NCI-H748 treated with DMSO at 0.1 percent for 48 hours (cell line): ENCODE results near the gene SPDYC.
"Not testable (repeated sequence)": the region's sequence is repeated elsewhere in the genome, so short reads cannot be mapped to it uniquely, and the experiment has no call there.

Experiments used
- DNase-seq: peaks from one replicate; lab custom pipeline; 2025; lab: John Stamatoyannopoulos, UW

The SPDYC gene

DNA sequence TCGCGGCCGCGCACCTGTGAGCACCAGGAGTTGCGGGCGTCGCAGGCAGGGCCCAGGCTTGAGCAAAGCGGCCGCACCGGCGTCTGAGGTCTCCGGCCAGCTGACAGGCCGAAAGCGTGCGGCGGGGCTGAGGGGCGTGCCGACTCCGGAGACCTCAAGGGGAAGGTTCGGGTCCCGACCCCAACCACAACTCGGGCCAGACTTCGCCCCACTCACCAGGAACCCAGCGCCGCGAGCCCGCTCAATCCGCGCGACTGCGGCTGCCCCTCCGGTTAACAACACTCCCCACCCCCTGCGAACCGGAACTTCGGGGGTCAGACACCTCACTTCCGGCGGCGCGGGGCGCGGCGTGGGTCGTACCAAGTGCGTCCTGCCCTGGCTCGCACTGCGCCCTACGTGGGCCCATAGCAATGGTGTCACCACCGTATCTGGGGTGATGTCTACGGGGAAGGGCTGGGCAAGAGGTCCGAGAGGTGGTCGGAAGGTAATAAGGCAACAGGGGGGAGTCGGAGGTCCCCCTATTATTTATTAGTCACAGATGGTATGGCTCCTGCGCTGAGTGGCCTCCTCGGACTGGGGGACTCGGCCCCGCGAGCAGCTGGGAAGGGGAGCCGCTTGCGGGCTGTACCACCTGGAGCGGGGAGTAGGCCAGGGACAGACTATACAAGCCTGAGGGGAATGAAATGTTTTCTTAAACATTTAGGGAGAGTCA, 35.6 kb upstream of the SPDYC start, which contains the start of gene SYVN1:
SYVN1 (minus strand) TSS at position 280 of the 712 bp plus-strand sequence. CDS start 918 bp downstream, outside the sequence.
- peak; percentile 92 for DNase-seq

DNA sequence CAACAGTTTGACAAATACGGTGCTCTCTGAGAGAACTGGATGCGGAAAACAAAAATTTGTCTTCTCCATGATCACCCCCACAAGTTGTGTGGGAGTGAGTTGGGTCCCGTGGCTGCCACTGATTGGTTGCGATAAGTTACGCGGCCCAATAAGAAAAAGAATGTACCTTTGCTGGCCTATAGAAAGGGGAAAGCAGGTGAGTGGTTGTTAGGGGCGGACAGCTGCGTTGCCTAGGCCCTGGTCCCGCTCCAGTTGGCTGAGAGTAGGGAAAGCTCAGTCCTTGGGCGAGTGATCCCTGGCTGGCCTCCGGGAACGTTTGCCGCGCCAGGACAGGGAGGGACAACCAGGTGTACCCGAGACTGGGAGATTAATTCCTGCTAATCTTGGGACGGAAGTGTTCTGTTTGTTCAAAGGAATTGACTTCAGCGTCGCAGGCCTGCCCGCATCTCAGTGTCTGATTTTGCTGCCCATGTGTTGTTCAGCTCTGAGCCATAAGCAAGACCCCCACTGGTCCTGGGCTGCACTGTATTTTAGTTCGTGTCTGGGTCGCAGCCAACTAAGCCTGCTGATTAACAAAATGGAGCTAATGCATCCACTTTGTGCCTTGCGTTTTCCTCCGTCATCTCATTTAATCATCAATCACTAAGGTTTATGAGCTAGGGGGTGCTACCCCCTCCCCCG, 34.9 kb upstream of the SPDYC start:
- peak; percentile 98 for DNase-seq

- peak; percentile 22 for DNase-seq
These were observed 34.3 kb upstream of the SPDYC start for GRCh38 chr11:65135633-65136145.

DNA sequence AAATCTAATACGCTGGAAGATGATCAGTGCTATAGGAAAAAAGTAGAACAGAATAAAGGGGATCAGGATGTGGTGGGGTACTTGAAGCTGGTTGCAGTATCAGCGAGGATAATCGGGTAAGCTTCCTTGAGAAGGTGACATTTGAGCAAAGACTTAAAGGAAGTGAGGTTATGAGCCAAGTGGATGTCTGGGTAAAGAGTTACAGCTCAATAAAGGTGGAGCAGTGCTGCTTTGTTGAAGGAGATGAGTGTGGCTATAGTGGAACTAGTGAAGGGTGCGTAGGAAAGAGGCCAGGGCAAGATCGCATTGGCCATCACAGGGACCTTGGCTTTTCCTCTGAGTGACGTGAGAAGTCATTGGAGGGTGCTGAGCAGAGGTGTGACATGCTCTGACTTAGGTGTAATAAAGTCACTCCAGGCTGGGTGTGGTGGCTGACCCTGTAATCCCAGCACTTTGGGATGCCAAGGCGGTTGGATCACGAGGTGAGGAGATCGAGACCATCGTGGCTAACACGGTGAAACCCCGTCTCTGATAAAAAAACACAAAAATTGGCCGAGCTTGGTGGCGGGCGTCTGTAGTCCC, 33.4 kb upstream of the SPDYC start:
- no peak for DNase-seq

DNA sequence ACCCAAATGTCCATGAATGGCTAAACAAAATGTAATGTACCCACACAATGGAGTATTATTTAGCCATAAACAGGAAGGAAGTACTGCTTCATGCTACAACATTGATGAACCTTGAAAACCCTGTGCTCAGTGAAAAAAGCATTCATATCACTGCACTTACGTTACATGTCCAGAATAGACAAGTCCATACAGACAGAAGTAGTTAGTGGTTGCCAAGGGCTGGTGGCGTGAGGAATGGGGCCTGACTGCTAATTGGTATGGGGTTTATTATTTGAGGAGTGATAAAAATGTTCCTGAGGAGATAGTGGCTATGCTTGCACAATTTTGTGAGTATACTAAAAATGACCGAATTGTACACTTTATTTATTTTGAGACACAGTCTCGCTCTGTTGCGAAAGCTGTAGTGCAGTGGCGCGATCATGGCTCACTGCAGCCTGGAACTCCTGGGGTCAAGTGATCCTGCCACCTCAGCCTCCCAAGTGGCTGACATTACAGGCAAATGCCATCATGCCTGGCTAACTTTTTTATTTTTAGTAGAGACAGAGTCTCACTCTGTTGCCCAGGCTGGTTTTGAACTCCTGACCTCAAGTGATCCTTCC, 28.0 kb upstream of the SPDYC start:
- no peak for DNase-seq

DNA sequence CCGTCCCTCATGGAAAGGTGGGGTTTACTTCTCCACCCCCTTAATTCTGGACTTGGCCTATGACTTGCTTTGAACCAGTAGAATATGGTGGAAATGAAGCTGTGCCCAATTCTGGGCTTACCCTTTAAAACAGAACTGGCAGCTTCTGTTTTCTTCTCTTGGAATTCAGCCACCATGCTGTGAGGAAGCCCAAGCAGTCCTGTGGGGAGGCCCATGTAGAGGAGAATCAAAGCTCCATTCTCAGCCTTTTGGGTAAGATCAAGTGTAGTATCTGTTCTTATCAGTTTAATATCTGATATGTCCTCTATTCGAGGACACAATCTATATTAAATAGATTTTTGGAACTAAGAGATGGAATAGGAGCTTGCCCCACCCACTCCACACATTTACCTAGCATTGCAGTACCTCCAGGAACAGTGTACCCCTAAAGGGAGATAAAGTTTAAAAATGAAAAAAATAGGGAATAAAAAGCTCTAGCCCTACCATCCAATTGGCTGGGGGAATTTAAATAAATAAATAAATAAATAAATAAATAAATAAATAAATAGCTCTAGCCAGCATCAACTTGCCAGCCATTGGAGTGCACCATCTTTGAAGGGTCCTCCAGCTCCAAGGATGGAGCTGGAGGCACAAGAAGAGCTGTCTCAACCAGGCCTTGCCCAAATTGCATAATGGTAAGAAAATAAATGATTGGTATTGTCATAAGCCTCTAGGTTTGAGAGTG, 22.5 kb upstream of the SPDYC start:
- DNase-seq = no peak

- no peak for DNase-seq
These were observed 21.4 kb upstream of the SPDYC start for GRCh38 chr11:65148657-65149056.

DNA sequence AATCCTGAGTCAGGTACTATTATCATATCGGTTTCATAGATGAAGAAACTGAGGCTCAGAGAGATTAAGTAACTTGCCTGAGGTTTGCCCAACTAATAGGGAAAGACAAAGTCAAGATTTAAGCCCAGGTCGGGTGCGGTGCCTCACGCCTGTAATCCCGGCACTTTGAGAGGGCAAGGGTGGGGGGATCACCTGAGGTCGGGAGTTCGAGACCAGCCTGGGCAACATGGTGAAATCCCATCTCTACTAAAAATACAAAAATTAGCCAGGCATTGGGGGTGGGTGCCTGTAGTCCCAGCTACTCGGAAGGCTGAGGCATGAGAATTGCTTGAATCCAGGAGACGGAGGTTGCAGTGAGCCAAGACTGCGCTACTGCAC, 19.9 kb upstream of the SPDYC start:
- not testable (repeated sequence) for DNase-seq

- no peak for DNase-seq
These were observed 19.3 kb upstream of the SPDYC start for GRCh38 chr11:65150509-65151299.

GRCh38 chr11:65151331-65151899, 18.6 kb upstream of the SPDYC start:
- DNase-seq = no peak

GRCh38 chr11:65152122-65152521, 17.9 kb upstream of the SPDYC start:
- DNase-seq = no peak

DNA sequence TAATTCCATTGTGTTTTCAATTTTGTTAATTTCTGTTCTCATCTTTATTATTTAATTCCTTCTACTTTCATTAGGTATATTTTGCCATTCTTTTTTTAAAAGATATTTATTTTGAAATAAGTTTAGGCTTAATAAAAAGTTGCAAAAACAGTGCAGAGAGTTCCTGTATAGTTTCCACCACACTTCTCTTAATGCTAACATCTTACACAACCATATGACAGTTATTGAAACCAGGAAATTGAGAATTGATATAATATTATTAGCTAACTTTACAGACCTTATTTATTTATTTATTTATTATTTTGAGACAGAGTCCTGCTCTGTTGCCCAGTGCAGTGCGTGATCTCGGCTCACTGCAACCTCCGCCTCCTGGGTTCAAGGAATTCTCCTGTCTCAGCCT, 13.8 kb upstream of the SPDYC start:
- DNase-seq = no peak

DNA sequence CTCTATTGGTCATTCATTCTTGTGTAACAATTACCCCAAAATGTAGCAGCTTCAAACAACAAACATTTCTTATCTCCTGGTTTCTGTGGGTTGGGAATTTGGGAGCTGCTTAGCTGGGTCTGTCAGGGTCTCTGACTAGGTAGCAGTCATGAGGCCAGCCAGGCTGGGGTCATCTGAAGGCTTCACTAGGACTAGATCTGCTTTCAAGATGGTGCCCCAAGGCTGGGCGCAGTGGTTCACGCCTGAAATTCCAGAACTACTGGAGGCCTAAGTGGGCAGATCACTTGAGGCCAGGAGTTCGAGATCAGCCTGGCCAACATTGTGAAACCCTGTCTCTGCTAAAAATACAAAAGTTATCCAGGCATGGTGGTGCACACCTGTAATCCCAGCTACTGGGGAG, 13.1 kb upstream of the SPDYC start:
- DNase-seq = no peak

GRCh38 chr11:65157336-65157735, 12.7 kb upstream of the SPDYC start:
- no peak for DNase-seq

- no peak for DNase-seq
These were observed 11.0 kb upstream of the SPDYC start for GRCh38 chr11:65159012-65159411.

DNA sequence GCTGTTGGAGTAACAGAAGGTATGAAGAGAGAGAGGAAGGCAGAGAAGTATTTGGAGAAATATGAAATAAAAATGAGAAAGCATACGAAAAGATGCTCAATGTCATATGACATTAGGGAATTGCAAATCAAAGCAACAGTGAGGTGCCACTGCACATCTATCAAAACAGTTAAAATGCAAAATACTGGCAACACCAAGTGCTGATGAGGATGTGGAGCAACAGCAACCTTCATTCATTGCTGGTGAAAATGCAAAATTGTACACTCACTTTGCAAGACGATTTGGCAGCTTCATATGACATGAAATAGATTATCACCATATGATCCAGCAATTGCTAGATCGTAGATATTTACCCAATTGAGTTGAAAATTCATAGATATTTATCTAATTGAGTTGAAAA, 9.4 kb upstream of the SPDYC start:
- DNase-seq = no peak

DNA sequence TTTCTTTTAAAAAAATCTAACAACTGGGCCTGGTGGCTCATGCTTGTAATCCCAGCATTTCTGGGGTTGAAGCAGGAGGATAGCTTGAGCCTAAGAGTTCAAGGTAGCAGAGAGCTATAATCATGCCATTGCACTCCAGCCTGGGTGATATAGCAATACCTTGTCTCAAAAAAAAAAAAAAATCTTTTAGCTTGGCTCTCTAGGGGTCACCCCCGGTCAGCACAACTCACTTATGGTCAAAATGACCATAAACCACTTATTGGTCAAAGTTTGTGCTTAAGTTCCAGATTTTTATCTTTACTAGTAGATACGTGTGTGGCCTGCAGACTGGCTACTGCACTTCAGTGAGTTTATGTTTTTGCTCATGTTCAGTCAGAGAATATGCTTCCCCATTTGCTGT, 6.3 kb upstream of the SPDYC start:
- no peak for DNase-seq

GRCh38 chr11:65165410-65166317, 4.4 kb upstream of the SPDYC start:
- DNase-seq = no peak

DNA sequence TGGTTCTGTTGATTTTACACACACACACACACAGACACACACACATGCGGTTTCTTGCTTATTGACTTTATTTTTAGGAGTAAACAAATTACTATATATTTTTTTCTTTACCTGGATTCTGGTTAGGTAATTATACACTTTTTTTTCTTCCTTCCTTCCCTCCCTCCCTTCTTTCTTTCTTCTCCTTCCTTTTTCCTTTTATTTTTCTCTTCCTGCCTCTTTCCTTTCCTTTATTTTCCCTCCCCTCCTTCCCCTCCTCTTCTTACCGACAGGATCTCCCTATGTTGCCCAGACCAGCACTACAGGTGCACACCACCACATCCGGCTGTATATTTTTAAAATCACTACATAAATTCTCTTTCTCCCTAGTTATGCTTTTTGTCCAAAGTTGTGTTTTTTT, 3.1 kb upstream of the SPDYC start:
- DNase-seq = no peak

GRCh38 chr11:65167656-65168055, 2.4 kb upstream of the SPDYC start:
- no peak for DNase-seq
